Stimulated activated memory B cell treated with anti-CD40 and anti-IgM and Interleukin-4, amounts not matched to agents 10 μg/mL and 1 μg/mL and 100 μg/mL, for 72 hours (primary cell): Measurements from ENCODE around the gene CLEC4G.
"Not testable (repeated sequence)": the region's sequence is repeated elsewhere in the genome, so short reads cannot be mapped to it uniquely, and the experiment has no call there.

Source experiments
- ATAC-seq: fragments of 150-1000 bp; cut with Tn5 transposase; 2 replicates; pipeline ENCODE4 v1.10.0; 2021
- H3K27ac Mint-ChIP-seq: one replicate; pipeline ENCODE4 v1.8.0; 2022; ENCODE audit warnings: mild to moderate bottlenecking, mixed read lengths
- H3K27me3 Mint-ChIP-seq: one replicate; pipeline ENCODE4 v1.8.0; 2022; ENCODE audit warnings: mixed read lengths
- H3K36me3 Mint-ChIP-seq: one replicate; pipeline ENCODE4 v1.8.0; 2022; ENCODE audit warnings: mixed read lengths
- H3K4me1 Mint-ChIP-seq: one replicate; pipeline ENCODE4 v1.8.0; 2022; ENCODE audit warnings: mixed read lengths
- H3K4me3 Mint-ChIP-seq: one replicate; pipeline ENCODE4 v1.8.0; 2022; ENCODE audit warnings: mild to moderate bottlenecking, moderate library complexity, mixed read lengths
- H3K9me3 Mint-ChIP-seq: one replicate; pipeline ENCODE4 v1.8.0; 2022; ENCODE audit warnings: mixed read lengths

The CLEC4G gene

GRCh38 chr19:7732045-7732444 lies at the start of gene CLEC4G:
Gene CLEC4G (minus strand): TSS chr19:7732110. CDS start chr19:7732102, 8 bp downstream.
- H3K4me1 Mint-ChIP-seq = peaks cover 35% of the 10 kb centered on the region
- no peak within 1 kb of the TSS for H3K27ac Mint-ChIP-seq
- H3K4me3 Mint-ChIP-seq = no peak within 1 kb of the TSS
- peaks cover 49% of the 10 kb centered on the region for H3K27me3 Mint-ChIP-seq
- ATAC-seq = no peak
- H3K9me3 Mint-ChIP-seq = peaks cover 3% of the 10 kb centered on the region
- H3K36me3 Mint-ChIP-seq = peaks cover 5% of the 10 kb centered on the region

- H3K36me3 Mint-ChIP-seq = no peaks in the 10 kb centered on the region
- H3K27me3 Mint-ChIP-seq = peaks cover 22% of the 10 kb centered on the region
- H3K4me1 Mint-ChIP-seq = peaks cover 8% of the 10 kb centered on the region
- ATAC-seq = no peak
- no peak overlapping the region for H3K27ac Mint-ChIP-seq
- H3K9me3 Mint-ChIP-seq = peaks cover 8% of the 10 kb centered on the region
- H3K4me3 Mint-ChIP-seq = no peak overlapping the region
Measured at GRCh38 chr19:7781157-7781556, 49.2 kb upstream of the CLEC4G start.

- Mint-ChIP-seq H3K9me3 (peaks cover 3% of the 10 kb centered on the region), H3K36me3 (no peaks in the 10 kb centered on the region), H3K27ac (no peak overlapping the region), H3K27me3 (peaks cover 21% of the 10 kb centered on the region), H3K4me3 (no peak overlapping the region), H3K4me1 (peaks cover 8% of the 10 kb centered on the region)
- no peak for ATAC-seq
Measured at GRCh38 chr19:7779631-7780486, 47.9 kb upstream of the CLEC4G start.

GRCh38 chr19:7778081-7778480 lies 46.2 kb upstream of the CLEC4G start:
- no peak for ATAC-seq

GRCh38 chr19:7775761-7776160 lies 43.9 kb upstream of the CLEC4G start:
- Mint-ChIP-seq H3K36me3 (no peaks in the 10 kb centered on the region), H3K4me3 (no peak overlapping the region), H3K4me1 (peaks cover 23% of the 10 kb centered on the region), H3K27me3 (no peaks in the 10 kb centered on the region), H3K9me3 (no peaks in the 10 kb centered on the region), H3K27ac (no peak overlapping the region)
- ATAC-seq = no peak

More at GRCh38 chr19:7778081-7778480, 46.2 kb upstream of the CLEC4G start:
- Mint-ChIP-seq H3K4me3 (no peak overlapping the region), H3K9me3 (no peaks in the 10 kb centered on the region), H3K27ac (no peak overlapping the region), H3K36me3 (no peaks in the 10 kb centered on the region), H3K4me1 (peaks cover 11% of the 10 kb centered on the region), H3K27me3 (peaks cover 9% of the 10 kb centered on the region)

- Mint-ChIP-seq H3K27me3 (no peaks in the 10 kb centered on the region), H3K27ac (no peak overlapping the region), H3K4me1 (peaks cover 23% of the 10 kb centered on the region), H3K4me3 (no peak overlapping the region), H3K36me3 (no peaks in the 10 kb centered on the region), H3K9me3 (no peaks in the 10 kb centered on the region)
- no peak for ATAC-seq
Measured at GRCh38 chr19:7773841-7774240, 41.9 kb upstream of the CLEC4G start.

GRCh38 chr19:7772752-7773291 lies 40.9 kb upstream of the CLEC4G start:
- no peaks in the 10 kb centered on the region for H3K36me3 Mint-ChIP-seq
- H3K27ac Mint-ChIP-seq = peak overlapping the region; percentile 7
- ATAC-seq = peak; percentile 82

GRCh38 chr19:7771072-7771471 lies 39.2 kb upstream of the CLEC4G start:
- Mint-ChIP-seq H3K27me3 (peaks cover 11% of the 10 kb centered on the region), H3K4me1 (peaks cover 15% of the 10 kb centered on the region), H3K9me3 (no peaks in the 10 kb centered on the region), H3K36me3 (no peaks in the 10 kb centered on the region), H3K27ac (peak overlapping the region; percentile 7), H3K4me3 (no peak overlapping the region)
- no peak for ATAC-seq

More at GRCh38 chr19:7772752-7773291, 40.9 kb upstream of the CLEC4G start:
- Mint-ChIP-seq H3K4me1 (peaks cover 16% of the 10 kb centered on the region), H3K4me3 (no peak overlapping the region), H3K9me3 (no peaks in the 10 kb centered on the region), H3K27me3 (peaks cover 6% of the 10 kb centered on the region)

- H3K27ac Mint-ChIP-seq = no peak overlapping the region
- no peak for ATAC-seq
- H3K4me3 Mint-ChIP-seq = no peak overlapping the region
- no peaks in the 10 kb centered on the region for H3K36me3 Mint-ChIP-seq
- H3K4me1 Mint-ChIP-seq = peaks cover 15% of the 10 kb centered on the region
- H3K27me3 Mint-ChIP-seq = peaks cover 11% of the 10 kb centered on the region
- H3K9me3 Mint-ChIP-seq = no peaks in the 10 kb centered on the region
Measured at GRCh38 chr19:7769171-7769570, 37.3 kb upstream of the CLEC4G start.

- H3K9me3 Mint-ChIP-seq = no peaks in the 10 kb centered on the region
- no peaks in the 10 kb centered on the region for H3K36me3 Mint-ChIP-seq
- no peak overlapping the region for H3K27ac Mint-ChIP-seq
- peaks cover 28% of the 10 kb centered on the region for H3K27me3 Mint-ChIP-seq
- ATAC-seq = no peak
- H3K4me3 Mint-ChIP-seq = no peak overlapping the region
- H3K4me1 Mint-ChIP-seq = peaks cover 18% of the 10 kb centered on the region
Measured at GRCh38 chr19:7767487-7767886, 35.6 kb upstream of the CLEC4G start.

- Mint-ChIP-seq H3K9me3 (no peaks in the 10 kb centered on the region), H3K27me3 (peaks cover 29% of the 10 kb centered on the region), H3K27ac (no peak overlapping the region), H3K36me3 (no peaks in the 10 kb centered on the region), H3K4me3 (no peak overlapping the region), H3K4me1 (peaks cover 14% of the 10 kb centered on the region)
- no peak for ATAC-seq
Measured at GRCh38 chr19:7766535-7766934, 34.6 kb upstream of the CLEC4G start.

GRCh38 chr19:7765043-7765442 lies 33.1 kb upstream of the CLEC4G start:
- not testable (repeated sequence) for H3K4me3 Mint-ChIP-seq, H3K27ac Mint-ChIP-seq, H3K9me3 Mint-ChIP-seq

GRCh38 chr19:7764157-7764556 lies 32.2 kb upstream of the CLEC4G start:
- not testable (repeated sequence) for H3K27ac Mint-ChIP-seq, H3K36me3 Mint-ChIP-seq, H3K4me3 Mint-ChIP-seq, H3K9me3 Mint-ChIP-seq, ATAC-seq
- peaks cover 11% of the 10 kb centered on the region for H3K4me1 Mint-ChIP-seq
- H3K27me3 Mint-ChIP-seq = peaks cover 29% of the 10 kb centered on the region

More at GRCh38 chr19:7765043-7765442, 33.1 kb upstream of the CLEC4G start:
- H3K36me3 Mint-ChIP-seq, ATAC-seq: not testable (repeated sequence)
- peaks cover 29% of the 10 kb centered on the region for H3K27me3 Mint-ChIP-seq
- peaks cover 11% of the 10 kb centered on the region for H3K4me1 Mint-ChIP-seq

- H3K9me3 Mint-ChIP-seq = peaks cover 8% of the 10 kb centered on the region
- H3K4me3 Mint-ChIP-seq = no peak overlapping the region
- peaks cover 11% of the 10 kb centered on the region for H3K4me1 Mint-ChIP-seq
- peaks cover 4% of the 10 kb centered on the region for H3K36me3 Mint-ChIP-seq
- ATAC-seq = no peak
- peak overlapping the region; percentile 33 for H3K27ac Mint-ChIP-seq
- H3K27me3 Mint-ChIP-seq = peaks cover 29% of the 10 kb centered on the region
Measured at GRCh38 chr19:7763696-7764095, 31.8 kb upstream of the CLEC4G start.

- peaks cover 11% of the 10 kb centered on the region for H3K9me3 Mint-ChIP-seq
- H3K36me3 Mint-ChIP-seq = peaks cover 4% of the 10 kb centered on the region
- H3K4me1 Mint-ChIP-seq = peaks cover 11% of the 10 kb centered on the region
- H3K27ac Mint-ChIP-seq = peak within 1 kb of the TSS; percentile 33
- no peak for ATAC-seq
- peaks cover 23% of the 10 kb centered on the region for H3K27me3 Mint-ChIP-seq
- H3K4me3 Mint-ChIP-seq = no peak within 1 kb of the TSS
Measured at GRCh38 chr19:7762719-7763293, 30.9 kb upstream of the CLEC4G start, which contains the start of gene CLEC4M. Gene CLEC4M (plus strand): TSS chr19:7763243. CDS start chr19:7763267, 24 bp downstream.
